Measurements from ENCODE around the gene ALK.

- TF ChIP-seq, protein P1, sequence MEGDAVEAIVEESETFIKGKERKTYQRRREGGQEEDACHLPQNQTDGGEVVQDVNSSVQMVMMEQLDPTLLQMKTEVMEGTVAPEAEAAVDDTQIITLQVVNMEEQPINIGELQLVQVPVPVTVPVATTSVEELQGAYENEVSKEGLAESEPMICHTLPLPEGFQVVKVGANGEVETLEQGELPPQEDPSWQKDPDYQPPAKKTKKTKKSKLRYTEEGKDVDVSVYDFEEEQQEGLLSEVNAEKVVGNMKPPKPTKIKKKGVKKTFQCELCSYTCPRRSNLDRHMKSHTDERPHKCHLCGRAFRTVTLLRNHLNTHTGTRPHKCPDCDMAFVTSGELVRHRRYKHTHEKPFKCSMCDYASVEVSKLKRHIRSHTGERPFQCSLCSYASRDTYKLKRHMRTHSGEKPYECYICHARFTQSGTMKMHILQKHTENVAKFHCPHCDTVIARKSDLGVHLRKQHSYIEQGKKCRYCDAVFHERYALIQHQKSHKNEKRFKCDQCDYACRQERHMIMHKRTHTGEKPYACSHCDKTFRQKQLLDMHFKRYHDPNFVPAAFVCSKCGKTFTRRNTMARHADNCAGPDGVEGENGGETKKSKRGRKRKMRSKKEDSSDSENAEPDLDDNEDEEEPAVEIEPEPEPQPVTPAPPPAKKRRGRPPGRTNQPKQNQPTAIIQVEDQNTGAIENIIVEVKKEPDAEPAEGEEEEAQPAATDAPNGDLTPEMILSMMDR (conservative IDR thresholded peaks at IDR 0.05; ENCODE audit: low read depth, low read length): no peak
- no peak for TF ChIP-seq EZH2 (IDR thresholded peaks at IDR 0.05; ENCODE audit: borderline replicate concordance, low read depth, low read length, poor library complexity, severe bottlenecking)
Observed at GRCh38 chr2:29166242-29167039, 754.9 kb downstream of the ALK start.

Measured in A673 (cell line).